Measurements from ENCODE around the gene KRTAP4-1. TPM values are rescaled to one million over a fixed set of nuclear protein-coding genes. Genes with fewer than 3 reads are reported as not detected.
"Not testable (repeated sequence)": the region's sequence is repeated elsewhere in the genome, so short reads cannot be mapped to it uniquely, and the experiment has no call there.

KRTAP4-1 gene
- total RNA-seq, 6 experiments from 2014 or later = not detected

- Mint-ChIP-seq H3K4me3 (no peak overlapping the region), H3K27ac (no peak overlapping the region), H3K36me3 (ENCODE audit: low read depth) (peaks cover 6% of the 10 kb centered on the region), H3K4me1 (ENCODE audit: low read depth) (peaks cover 13% of the 10 kb centered on the region), H3K9me3 (peaks cover 3% of the 10 kb centered on the region; the same call in 1 of the 2 replicates), H3K27me3 (ENCODE audit: insufficient read depth) (peaks cover 4% of the 10 kb centered on the region)
- DNase-seq = no peak
- TF ChIP-seq CTCF (IDR thresholded peaks at IDR 0.05) = no peak
These were observed 11.4 kb upstream of the KRTAP4-1 start for GRCh38 chr17:41196068-41196467.

GRCh38 chr17:41190328-41190727, 5.6 kb upstream of the KRTAP4-1 start:
- H3K4me3 Mint-ChIP-seq = no peak overlapping the region
- peaks cover 8% of the 10 kb centered on the region for H3K27me3 Mint-ChIP-seq (ENCODE audit: insufficient read depth)
- no peak overlapping the region; the same call in 1 of the 2 replicates for H3K27ac Mint-ChIP-seq
- TF ChIP-seq CTCF (IDR thresholded peaks at IDR 0.05) = no peak
- no peaks in the 10 kb centered on the region for H3K36me3 Mint-ChIP-seq (ENCODE audit: low read depth)
- no peak for DNase-seq
- H3K4me1 Mint-ChIP-seq (ENCODE audit: low read depth) = peaks cover 5% of the 10 kb centered on the region
- peaks cover 3% of the 10 kb centered on the region; the same call in 1 of the 2 replicates for H3K9me3 Mint-ChIP-seq

GRCh38 chr17:41189837-41190318, 5.2 kb upstream of the KRTAP4-1 start, which contains the start of gene KRTAP9-1:
KRTAP9-1 (plus strand) TSS chr17:41189887; CDS start chr17:41189887, 0 bp downstream.
- H3K36me3 Mint-ChIP-seq (ENCODE audit: low read depth); DNase-seq; H3K4me1 Mint-ChIP-seq (ENCODE audit: low read depth); H3K27ac Mint-ChIP-seq; H3K9me3 Mint-ChIP-seq; H3K27me3 Mint-ChIP-seq (ENCODE audit: insufficient read depth); H3K4me3 Mint-ChIP-seq: not testable (repeated sequence)

GRCh38 chr17:41186872-41187271, 2.2 kb upstream of the KRTAP4-1 start:
- H3K36me3 Mint-ChIP-seq (ENCODE audit: low read depth) = no peaks in the 10 kb centered on the region
- H3K27ac Mint-ChIP-seq = no peak overlapping the region
- peaks cover 5% of the 10 kb centered on the region; the same call in 1 of the 2 replicates for H3K9me3 Mint-ChIP-seq
- DNase-seq = no peak
- no peak for TF ChIP-seq CTCF (IDR thresholded peaks at IDR 0.05)
- peaks cover 12% of the 10 kb centered on the region for H3K27me3 Mint-ChIP-seq (ENCODE audit: insufficient read depth)
- H3K4me1 Mint-ChIP-seq (ENCODE audit: low read depth) = peaks cover 5% of the 10 kb centered on the region; the same call in 1 of the 2 replicates
- H3K4me3 Mint-ChIP-seq = no peak overlapping the region

GRCh38 chr17:41185001-41185400, 290 bp upstream of the KRTAP4-1 start:
- Mint-ChIP-seq H3K27ac (no peak overlapping the region), H3K4me1 (ENCODE audit: low read depth) (peaks cover 11% of the 10 kb centered on the region)
- no peak for DNase-seq

More at GRCh38 chr17:41185001-41185400, 290 bp upstream of the KRTAP4-1 start:
- Mint-ChIP-seq H3K36me3 (ENCODE audit: low read depth) (no peaks in the 10 kb centered on the region), H3K27me3 (ENCODE audit: insufficient read depth) (peaks cover 12% of the 10 kb centered on the region), H3K9me3 (peaks cover 5% of the 10 kb centered on the region; the same call in 1 of the 2 replicates), H3K4me3 (no peak overlapping the region)
- no peak for TF ChIP-seq CTCF (IDR thresholded peaks at IDR 0.05)

Measured in HFFc6 (cell line).